SIG-M5 (cell line): Measurements from ENCODE around the gene CUL5.
"Not testable (repeated sequence)": the region's sequence is repeated elsewhere in the genome, so short reads cannot be mapped to it uniquely, and the experiment has no call there.

Experiments used
- DNase-seq: peaks from one replicate; lab custom pipeline; 2025; lab: John Stamatoyannopoulos, UW

The CUL5 gene

DNA sequence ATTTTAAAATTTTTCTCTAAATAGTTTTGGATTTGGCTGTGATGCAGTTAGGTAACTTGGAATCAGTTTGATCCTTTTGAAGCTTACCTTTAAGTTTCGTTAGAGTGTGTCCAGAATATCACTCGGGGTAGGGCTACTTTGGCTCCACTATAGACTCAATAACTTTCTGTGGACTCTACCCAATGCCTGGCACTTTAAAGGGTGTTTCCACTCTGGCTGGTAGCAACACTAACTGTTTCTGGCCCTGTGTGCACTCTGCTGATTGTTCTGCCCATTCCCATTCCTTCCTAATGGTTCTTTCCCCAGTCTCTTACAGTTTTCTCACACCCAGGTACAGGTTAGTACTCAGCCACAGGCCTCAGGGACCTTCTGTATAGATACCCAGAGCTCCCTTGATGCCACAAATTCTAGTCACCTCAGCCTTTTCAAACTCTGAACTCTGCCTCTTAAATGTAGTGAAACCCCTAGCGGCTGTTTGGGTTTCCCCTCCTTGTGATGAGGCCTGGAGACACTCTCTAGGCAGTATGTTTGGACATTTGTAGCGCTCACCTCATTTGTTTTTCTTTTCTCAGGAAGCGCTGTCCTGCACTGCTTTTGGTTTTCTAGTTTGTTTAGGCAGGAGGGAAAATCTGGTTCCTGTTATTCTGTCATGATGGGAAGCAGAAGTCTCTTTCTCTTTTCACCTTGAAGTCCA is 16.8 kb downstream of the CUL5 start:
- DNase-seq, result no peak

DNA sequence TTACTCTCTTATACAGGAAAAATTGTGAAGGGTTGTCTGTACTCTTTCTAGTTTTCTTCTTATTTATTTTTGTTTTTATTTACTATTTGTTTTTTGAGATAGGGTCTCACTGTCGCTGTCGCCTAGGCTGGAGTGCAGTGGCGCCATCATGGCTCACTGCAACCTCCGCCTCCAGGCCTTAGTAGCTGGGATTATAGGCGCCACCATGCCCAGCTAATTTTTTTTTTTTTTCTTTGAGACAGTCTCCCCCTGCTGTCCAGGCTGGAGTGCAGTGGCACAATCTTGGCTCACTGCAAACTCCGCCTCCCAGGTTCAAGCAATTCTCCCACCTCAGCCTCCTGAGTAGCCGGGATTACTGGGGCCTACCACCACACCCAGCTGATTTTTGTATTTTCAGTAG is 18.4 kb downstream of the CUL5 start:
- no peak for DNase-seq

DNA sequence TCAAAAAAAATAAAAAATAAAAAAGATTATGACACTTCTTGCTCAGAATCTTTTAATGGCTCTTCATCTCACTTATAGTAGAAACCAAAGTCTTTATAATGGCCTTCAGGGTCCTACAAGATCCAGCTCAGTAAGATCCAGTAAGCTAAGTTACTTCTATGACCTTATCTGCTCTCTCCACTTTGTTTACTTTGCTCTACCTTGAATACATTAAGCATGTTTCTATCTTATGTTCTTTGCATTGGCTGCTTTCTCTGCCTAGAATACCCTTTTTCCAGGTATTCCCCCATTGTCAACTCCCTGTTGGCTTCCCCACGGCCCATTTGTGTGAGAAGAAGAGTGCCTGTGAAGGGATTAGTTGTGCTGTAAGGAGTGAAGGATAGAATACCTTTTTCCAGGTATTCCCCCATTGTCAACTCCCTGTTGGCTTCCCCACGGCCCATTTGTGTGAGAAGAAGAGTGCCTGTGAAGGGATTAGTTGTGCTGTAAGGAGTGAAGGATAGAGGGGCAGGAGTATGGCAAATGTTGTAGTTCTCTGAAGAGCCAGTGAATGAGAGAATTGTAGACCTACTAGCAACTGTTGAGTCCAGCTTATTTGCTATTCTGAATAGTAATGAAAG is 20.2 kb downstream of the CUL5 start:
- DNase-seq, result not testable (repeated sequence)

DNA sequence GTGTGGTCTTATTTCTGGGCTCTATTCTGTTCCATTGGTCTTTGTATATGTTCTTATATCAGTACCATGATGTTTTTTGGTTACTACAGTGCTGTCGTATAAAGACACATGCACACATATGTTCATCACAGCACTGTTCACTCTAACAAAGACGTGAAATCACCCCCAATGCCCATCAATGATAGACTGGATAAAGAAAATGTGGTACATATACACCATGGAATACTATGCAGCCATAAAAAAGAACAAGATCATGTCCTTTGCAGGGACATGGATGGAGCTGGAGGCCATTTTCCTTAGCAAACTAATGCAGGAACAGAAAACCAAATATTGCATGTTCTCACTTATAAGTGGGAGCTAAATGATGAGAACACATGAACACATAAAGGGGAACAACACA is 22.9 kb downstream of the CUL5 start:
- DNase-seq, result not testable (repeated sequence)

DNA sequence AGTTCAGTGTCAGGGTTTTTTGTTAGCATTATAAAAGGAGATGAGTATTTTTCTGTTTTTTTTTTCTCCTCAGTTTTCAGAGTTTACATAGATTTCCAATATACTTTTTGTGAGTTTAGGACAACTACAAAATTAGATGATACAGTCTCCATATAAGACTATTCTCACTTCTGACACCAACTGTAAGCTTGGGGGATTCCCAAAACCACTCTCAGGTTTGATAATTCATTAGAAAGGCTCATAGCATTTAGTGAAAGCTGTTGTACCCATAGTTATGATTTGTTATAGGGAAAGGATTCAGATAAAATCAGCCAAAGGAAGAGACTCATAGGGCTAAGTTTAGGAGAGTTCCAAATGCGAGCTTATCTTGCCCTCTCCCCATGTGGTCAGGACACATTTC is 24.1 kb downstream of the CUL5 start:
- DNase-seq, result no peak

DNA sequence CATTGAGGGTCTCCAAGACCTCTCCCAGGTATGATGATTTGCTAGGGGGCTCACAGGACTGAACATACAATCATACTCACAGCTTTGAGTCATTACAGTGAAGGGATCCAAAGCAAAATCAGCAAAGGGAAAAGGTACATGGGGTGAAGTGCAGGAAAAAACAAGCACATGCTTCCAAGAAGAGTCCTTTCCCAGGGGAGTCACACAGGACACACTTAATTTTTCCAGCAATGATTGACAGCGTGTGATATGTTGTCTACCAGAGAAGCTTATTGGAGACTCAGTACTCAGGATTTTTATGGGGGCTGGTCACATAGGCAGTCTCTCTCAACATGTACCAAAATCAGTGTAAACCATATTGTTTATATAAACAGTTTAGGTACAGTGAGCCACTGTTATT is 25.3 kb downstream of the CUL5 start:
- no peak for DNase-seq

DNA sequence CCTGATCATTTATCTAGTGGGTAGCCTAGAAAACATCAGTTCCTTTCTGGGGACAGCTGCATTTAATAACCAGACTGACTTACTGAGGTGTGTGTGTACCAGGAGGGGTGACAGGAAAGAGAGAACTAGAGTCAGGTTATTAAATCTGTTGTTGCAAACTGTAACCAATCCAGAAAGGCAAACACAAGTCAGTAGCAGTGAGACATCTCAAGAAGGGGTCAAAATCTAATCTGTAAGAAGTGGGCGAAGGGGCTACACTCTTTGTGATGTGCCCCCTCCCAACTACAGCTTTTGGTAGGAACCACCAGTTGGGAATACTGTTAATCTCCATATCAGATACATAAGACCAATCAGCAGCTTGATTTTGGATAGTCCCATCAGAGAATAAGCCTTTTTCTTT is 26.3 kb downstream of the CUL5 start:
- DNase-seq, result no peak

DNA sequence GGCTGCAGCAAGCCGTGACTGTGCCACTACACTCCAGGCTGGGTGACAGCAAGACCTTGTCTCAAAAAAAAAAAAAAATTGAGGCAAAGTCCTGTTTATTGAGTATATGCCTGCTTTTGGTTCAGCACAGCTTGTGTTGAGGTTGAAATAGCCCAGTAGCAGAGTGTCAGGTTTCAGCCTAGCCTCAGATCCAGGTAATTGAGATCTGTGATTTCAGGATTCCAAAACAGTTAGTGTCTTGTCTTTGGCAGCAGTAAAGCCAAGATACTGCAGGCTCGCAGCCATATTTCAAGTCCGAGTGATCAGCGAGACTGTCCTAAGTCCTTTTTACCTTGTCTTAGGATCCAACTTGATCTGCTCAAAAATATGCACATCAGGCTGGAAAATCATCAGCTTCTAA is 27.0 kb downstream of the CUL5 start:
- no peak for DNase-seq

DNA sequence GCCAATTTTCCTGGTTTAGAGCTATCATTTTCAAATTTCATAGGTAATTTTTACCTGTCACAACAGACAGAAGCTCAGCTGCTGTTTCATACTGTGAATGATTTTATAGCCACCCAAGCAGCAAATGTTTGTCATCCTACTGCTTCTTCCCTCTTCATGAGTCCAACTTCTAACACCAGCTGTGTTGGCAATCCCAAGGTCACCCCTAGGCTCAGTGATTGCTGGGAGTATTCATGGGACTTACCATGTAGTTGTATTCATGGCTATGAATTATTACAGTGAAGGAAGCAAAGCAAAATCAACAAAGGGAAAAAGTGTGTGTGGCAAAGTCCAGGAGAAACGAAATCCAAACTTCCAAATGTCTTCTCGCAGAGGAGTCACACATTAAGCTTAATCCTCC is 28.5 kb downstream of the CUL5 start:
- no peak for DNase-seq

DNA sequence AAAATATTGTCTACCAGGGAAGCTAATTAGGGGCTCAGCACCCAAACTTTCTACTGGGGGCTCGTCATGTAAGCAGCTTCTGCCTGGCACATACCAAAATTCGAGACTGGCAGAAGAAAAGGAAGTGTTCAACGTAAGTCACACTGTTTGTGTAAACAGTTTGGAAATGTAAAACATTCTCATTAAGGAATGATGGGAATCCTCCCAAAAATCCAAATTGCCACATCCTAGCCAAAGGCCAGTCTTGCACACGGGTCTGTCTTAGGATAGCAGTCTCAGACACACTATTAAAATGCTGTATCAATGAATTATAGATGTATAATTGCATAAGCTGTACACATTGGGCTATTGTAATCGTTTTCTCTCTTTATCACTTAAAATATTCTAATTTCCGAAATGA is 28.9 kb downstream of the CUL5 start:
- no peak for DNase-seq

DNA sequence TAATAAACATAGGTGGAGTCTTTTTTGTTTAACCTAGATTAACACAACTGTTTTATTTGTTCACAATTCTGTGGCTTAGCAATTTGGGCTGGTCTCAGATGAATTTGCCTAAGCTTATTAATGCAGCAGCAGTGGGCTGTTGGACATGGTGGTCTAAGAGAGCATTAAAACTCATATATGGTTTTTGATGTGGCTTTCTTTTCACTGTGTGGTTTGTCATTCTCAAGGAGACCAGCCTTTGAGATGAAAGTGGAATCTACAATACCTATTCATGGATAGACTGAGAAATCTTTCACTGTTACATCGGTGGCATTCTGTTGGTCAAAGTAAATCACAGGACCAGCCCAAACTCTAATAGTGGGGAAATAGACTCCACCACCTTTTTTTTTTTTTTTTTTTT is 39.6 kb downstream of the CUL5 start:
- DNase-seq, result no peak

DNA sequence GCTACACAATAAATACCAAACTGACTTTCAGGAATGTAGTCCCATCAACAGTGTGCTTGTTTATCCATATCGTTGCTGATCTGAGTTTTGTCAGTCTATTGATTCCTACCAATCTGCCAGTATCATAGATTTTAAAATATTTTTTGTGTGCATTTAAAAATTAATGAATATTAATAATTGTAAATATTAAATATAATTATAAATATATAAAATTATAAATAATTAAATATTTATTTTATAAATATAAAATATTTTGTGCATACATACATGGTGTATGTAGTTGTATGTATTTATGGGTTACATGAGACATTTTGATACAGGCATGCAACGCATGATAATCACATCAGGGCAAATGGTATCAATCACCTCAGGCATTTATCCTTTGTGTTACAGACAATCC is 53.6 kb downstream of the CUL5 start:
- no peak for DNase-seq

DNA sequence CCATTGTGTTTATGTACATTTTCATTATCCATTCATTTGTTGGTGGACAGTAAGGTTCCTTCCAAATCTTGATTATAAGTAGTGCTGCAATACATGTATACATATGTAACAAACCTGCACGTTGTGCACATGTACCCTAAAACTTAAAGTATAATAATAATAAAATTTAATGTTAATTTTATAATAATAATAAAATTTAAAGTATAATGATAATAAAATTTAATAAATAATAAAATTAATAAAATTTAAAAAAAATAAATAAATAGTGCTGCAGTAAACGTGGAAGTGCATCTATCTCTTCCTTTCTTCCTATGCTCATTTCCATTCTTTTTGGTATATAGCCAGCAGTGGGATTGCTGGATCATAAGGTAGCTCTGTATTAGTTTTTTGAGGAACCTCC is 54.7 kb downstream of the CUL5 start:
- no peak for DNase-seq

DNA sequence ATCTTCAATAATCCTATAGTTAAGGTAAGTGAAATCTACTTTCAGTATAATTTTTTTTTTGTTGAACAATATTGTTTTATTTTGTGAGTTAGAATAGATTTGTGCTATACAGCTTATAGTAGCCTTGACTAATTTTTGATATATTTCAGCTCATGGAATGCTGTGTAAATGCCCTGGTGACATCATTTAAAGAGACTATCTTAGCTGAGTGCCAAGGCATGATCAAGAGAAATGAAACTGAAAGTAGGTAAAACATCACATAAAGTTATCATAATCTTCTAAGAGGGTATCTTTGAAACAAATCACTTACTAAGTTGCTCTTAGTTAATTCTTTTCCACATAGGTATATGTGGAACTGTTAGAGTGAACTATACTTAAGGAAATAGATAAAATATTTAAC is 61.2 kb downstream of the CUL5 start:
- DNase-seq, result no peak

DNA sequence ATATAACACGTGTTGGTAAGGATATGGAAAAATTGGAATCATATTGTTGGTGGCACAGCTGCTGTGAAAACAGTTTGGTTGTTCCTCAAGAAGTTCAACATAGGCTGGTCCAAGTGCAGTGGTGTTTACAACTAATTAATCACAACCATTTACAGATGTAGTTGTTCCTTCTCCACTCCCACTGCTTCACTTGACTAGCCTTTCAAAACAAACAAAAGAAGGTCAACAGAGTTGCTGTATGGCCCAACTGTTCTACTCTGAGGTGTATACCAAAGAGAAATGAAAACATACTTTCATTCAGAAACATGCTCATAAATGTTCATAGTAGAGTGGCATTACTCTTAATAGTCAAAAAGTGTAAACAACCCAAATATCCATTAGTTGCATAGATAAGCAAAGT is 76.1 kb downstream of the CUL5 start:
- no peak for DNase-seq

DNA sequence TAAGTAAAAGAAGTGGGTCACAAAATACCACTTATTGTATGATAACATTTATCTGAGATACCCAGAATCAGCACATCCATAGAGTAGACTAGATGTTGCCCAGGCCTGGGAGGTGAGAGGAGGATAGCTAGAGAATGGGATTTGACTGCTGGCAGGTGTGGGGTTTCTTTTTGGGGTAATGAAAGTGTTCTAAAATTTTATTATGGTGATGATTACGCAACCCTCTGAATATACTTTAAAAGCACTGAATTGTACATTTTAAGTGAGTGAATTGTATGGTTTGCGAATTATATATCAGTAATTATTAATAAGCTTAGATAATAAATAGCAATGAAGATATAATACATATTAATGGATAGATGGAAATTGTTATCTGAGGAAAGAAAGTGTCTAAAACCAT is 77.0 kb downstream of the CUL5 start:
- DNase-seq, result no peak

DNA sequence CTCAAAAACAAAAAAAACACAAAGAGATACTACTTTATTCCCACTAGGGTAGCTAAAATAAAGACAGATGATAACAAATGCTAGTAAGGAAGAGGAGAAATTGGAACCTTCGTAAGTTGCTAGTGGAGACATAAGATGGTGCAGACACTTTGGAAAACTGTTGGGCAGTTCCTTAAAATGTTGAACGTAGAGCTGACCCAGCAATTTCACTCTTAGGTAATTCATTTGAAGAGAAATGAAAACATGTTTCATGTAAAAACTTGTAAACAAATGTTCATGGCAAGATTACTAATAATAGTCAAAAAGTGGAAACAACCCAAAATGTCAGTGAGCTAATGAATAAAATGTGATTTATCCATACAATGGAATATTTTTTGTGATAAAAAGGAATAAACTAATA is 83.4 kb downstream of the CUL5 start:
- DNase-seq, result no peak

DNA sequence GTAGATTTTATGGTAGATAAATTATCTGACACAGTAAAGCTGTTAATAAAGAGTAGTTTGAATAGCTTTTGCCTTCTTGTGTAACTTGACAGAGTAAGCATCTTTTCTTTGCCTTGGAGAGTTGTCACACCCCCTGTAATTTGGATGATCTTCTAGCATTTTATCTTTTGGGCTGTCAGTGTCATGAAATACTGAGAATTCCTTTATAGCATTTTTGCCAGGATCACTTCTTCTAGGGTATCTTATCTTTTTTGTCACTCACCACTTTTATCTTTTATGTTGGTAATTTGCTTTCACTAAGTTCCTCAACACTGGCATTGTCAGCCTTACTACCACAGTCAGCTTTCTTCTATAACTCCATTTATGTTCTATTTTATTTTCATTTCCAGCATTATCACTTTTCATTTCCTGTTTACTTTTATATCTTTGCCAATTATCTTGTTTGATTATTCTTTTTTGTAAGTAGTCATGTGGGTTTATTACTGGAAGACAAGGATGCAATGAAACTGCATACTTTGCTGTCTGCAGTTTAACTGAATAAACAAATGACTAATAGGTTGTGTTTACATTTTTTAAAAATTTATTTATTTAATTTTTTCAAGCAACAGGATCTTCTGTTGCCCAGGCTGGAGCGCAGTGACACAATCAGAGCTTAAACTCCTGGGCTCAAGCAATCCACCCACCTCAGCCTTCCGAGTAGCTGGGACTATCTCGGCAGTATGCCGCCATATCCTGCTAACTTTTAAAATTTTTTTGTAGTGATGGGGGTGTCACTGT is 84.6 kb downstream of the CUL5 start:
- no peak for DNase-seq

DNA sequence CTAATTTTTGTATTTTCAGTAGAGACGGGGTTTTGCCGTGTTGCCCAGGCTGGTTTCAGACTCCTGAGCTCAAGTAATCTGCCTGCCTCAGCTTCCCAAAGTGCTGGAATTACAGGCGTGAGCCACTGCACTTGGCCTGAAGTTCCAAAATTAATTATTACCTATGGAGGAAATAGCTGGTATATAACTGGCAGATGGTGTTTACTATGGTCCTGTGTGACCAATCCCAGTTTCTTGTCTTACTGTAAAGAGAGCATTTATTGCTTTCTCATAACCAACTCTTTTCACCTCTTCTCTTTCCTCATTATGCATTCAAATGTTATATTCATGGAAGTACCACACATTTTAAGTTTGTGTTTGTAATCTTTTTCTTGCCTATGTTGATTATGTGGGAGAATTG is 88.5 kb downstream of the CUL5 start:
- DNase-seq, result no peak

DNA sequence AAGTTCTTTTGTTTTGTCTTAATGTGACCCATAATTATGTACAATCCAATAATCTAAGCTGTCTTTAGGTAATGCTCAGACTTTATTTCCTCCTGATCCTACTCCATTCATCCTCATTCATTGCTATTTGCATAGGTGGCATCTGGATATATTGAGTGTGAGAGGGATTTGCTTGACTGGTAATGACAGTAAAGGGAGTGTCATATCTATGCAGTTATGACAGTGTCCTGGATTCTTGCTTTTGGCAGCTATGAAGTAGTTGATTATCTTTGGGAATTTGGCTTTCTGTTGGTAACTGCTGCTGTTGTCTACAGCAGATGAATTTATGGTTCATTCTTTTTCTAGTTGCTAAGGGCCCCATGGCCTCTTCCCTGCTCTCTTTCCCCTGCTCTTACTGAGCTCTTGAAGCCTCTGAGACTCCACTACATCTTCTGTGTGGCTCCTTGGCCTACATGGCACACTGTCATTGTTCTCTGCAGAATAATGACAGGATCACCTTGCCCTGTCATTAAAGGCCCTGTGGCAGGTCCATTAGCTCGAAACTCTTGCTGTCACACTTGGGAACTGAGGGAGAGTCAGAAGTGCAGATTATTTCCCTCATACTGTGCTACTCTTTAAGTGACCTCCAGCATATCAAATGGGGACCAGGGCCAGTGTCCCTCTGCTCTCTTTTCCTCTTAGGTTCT is 92.5 kb downstream of the CUL5 start:
- no peak for DNase-seq

DNA sequence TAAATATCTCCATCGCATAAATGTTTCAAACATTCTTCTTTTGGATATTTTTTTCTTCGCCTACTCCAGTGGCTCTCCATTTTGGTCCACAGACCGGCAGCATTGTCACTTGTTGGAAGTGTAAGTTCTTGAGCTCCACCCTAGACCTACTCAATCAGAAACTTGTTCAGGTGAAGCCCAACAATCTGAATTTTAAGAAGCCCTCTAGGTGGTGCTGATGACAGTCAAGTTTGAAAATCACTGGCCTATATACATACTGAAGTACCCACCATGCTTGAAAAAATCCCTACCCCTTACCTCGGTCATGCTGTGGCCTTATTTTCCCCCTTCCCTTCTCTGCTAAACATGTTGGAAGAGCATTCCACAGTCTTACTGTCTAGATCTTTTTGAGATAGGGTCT is 102.4 kb downstream of the CUL5 start:
- DNase-seq, result no peak

DNA sequence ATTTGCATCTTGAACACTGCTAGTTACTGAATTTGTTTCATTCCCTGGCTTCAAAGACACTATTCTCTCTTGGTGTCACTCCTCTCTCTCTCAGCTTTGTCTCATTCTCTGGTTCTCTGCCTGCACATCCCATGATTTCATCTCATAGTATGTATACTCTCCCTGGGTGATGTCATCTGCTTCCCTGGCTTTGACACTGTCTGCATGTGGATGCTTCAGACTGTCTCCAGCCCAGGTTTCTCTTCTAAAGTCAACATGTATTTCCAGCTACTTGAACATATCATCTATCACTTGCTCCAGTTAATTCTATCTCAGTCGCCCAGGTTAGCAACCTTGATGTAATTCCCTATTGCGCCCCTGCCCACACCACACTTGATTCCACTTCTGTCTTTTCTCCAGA is 103.4 kb downstream of the CUL5 start:
- no peak for DNase-seq
